Stimulated activated CD8-positive, alpha-beta memory T cell treated with anti-CD3 and anti-CD28 coated beads, Interleukin-7, amount 100 ng/mL, for 4 hours (primary cell): ENCODE results near the gene ASMTL.
"Not testable (repeated sequence)": the region's sequence is repeated elsewhere in the genome, so short reads cannot be mapped to it uniquely, and the experiment has no call there.

ENCODE experiments used
- DNase-seq, 2 donors: peaks; one replicate each; pipeline ENCODE4 v3.0.0-alpha.2; 2020; ENCODE audit warnings: low read depth in 2 of 2

Gene ASMTL

DNA sequence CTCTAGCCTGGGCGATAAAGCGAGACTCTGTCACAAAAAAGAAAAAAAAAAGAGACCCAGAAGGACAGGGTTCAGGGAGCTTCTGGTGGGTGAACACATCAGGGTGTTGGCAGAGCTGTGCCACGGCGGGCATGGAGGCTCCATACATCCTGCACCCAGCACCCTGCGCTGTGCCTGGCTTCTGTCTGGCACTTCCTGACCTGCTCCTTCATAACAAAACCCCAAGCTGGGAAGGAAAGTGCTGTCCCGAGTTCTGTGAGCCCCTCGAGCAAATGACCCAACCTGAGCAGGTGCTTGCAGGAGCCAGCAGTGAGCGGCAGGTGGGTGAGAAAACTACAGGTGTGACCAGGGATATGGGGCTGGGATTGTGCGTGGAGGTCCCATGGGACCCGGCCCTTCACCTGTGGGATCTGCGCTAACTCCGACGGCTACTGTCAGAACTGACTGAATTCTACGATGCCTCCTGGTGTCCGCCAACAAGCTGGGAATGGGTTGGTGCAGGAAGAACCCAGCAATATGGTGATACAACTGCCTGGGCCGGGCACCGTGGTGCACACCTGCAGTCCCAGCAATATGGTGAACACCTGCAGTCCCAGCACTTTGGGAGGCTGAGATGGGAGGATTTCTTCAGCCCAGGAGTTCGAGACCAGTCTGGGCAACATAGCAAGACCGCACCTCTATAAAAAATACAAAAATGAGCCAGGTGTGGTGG lies 18.9 kb downstream of the ASMTL start:
- DNase-seq = no peak

DNA sequence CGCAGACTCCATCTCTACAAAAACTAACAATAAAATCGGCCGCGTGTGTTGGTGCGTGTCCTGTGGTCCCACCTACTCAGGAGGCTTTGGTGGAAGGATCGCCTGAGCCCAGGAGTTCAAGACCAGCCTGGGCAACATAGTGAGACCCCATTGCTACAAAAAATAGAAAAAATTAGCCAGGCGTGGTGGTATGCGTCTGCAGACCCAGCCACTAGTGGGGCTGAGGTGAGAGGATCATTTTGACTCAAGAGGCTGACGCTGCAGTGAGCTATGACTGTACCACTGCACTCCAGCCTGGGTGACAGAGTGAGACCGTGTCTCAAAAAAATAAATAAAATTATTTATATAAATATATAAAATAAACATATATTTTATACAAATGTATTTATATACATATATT lies 22.3 kb downstream of the ASMTL start:
- DNase-seq = no peak

DNA sequence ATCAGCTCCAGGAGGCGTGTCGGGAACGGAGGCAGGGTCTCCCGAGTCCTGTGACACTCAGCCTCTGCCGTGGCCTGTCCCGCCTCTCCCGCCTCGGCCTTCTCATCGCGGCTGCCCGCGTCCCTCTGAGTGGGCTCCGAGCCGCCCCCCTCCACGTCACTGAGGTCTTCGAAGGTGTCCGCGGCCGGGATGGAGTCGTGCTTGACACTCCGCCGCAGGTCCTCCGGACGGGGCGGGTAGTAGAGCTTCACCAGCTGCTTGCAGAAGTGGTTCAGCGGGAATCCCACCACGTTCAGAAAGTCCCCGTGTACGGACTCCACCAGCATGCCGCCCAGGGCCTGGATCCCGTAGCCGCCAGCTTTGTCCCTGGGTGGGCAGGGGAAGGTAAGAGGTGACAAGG lies 25.0 kb downstream of the ASMTL start:
- no peak for DNase-seq

DNA sequence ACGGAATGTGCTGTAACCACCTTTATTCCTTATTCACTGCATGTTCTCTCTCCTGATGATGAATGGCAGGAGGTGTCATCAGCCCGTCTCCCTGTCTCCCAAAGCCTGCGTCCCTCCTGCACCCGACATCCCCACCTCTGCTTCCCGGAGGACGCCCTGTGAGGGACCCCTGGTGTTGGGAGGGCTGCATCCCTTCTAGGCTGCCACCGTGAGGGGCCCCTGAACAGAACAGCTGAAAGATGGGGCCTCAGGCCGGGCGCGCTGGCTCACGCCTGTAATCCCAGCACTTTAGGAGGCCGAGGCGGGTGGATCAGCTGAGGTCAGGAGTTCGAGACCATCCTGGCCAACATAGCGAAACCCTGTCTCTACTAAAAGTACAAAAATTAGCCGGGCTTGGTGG lies 26.4 kb downstream of the ASMTL start:
- DNase-seq = not testable (repeated sequence)

DNA sequence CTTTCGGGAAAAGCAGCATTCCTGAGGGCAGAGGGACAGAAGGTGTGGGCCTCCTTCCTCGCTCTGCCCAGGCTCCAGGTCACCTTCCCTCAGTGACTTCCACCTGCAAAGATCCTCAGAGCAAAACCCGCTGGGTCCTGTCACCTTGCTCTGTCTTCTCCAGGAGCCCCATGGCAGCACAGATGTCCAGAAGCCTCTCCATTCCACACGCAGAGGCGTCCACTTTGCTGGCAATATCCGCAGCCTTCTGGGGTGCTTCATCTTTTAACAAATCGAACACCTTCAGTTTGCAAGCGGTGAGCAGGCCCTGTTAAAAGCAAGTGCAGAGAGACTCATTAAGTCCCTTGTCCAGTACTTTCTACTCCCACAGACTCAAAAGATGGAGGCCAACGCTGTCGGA lies 27.3 kb downstream of the ASMTL start:
- no peak for DNase-seq

DNA sequence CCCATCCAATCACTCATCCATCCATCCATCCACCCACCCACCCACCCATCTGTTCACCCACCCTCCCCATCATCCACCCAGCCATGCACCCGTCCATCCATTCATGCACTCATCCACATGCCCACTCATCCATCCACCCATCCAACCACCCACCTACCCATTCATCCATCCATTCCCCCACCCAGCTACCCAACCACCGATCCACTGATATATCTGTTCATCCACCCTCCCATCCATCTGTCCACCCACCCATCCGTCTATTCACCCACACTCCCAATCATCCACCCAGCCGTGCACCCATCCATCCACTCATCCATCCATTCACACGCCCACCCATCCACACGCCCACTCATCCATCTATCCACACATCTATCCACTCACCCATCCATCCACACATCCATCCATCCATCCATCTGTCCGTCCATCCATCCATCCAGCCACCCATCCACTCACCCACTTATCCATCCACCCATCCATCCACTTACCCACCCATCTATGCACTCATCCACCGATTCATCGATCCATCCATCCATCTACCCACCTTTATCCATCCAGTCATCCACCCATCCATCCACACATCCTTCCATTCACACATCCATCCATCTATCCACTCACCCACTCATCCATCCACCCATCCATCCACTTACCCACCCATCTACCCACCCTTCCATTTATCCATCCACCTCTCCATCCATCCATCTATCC lies 28.4 kb downstream of the ASMTL start:
- DNase-seq = no peak

GRCh38 chrX:1423215-1423614 lies 29.5 kb downstream of the ASMTL start:
- no peak for DNase-seq

DNA sequence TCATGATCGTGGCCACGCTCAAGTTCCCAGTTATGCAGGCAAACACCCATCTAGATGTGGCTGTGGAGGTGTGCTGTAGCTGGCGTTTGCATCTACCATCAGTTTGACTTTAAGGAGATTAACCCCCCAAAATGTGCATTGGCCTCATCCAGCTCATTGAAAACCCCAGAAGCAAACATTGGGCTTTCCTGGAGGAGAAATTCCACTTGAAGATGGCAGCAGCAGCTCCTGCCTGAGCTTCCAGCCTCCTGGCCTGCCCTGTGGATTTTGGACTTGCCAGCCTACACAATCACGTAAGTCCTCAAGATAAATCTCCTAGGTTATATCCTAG lies 30.6 kb downstream of the ASMTL start:
- DNase-seq = no peak

DNA sequence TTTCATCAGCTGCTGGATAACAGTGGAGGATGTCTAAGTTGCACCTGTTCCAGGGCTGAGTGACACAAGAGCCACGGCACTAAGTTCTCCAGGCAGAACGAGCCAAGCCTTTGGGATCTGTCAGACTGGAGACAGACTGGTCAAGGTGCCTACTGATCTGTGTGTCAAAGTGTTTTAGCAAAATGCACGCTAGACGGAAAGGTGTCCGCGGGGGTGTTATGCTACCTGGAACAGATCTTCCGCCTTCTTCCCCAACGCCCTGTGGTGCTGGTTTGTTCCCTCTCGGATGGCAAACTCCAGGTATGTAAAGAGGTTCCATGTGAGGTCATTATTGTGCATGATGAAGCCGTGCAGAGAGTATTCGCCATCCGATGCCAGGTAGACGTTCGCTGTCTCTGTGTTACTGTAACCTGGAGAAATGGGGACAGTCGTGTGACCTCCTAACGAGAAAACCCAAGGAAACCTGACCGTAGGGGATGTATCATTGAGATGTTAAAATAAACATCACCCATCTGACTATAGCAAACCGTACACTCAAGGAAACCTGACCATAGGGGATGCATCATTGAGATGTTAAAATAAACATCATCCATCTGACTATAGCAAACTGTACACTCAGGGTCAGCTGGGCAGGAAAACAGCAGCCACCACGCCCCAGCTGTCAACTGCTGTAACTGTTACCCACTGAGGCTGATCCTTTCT lies 31.1 kb downstream of the ASMTL start:
- DNase-seq = no peak

GRCh38 chrX:1420371-1420770 lies 32.3 kb downstream of the ASMTL start:
- DNase-seq = no peak

DNA sequence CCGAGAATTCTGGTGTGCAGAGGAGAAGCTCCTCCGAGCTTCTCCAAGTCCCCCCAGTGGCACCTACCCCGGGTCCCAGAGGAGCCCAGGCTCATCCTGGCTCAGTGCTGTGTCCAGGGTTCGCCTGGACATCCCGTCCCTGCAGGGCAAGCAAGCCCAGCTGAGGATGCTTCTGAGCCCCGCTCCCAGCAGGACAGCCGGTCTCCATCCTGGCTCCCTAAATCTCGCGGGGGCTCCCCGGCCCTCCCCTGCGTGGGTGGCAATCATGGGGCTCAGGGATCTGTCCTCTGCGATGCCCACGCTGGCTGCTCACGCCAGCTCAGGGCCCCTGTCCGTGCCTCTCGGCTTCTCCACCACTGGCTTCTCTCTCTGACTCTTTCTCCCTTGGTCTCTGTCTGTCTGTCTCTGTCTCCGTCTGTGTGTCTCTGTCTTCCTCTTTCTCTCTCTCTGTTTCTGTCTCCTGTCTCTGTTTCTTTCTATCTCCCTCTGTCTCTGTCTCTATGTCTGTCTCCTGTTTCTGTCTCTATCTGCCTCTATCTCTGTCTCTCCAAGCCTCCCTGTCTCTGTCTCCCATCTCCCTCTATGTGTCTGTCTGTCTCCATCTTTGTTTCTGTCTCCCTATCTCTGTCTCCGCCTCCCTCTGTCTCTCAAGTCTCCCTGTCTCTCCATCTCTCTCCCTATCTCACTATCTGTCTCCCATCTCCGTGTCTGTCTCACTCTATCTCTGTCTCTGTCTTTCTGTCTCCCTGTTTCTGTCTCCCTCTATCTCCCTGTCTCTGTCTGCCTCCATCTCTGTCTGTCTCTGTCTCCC lies 33.0 kb downstream of the ASMTL start:
- no peak for DNase-seq

DNA sequence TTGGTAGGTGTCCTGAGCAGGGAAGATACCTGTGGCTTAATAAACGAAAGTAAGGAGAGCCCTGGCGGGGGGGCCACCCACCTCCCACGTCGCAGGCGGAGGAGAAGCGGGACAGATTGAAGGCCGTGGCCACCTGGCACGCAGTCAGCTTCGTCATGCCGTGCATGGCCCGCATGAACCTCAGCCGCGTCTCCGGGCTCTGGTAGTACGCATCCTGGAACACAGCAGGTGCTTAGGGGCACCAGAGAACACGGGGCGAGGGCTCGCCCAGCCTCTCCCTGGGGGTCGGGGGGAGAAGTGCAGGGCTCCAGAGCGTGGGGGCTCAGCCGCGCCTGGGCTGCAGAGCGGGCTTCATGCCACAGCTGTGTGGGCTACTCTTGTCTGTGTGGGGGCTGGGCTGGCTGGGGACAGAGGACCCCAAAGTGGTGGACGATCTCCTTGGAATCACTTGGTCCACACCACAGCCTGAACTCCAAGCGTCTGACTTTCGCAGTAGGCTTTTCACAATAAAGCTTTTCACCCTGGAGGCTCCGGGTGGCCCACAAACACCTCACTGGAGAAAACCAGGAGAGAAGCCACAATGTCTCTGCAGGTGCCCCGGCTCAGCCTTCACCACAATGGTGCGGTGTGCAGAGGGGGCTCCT lies 33.7 kb downstream of the ASMTL start:
- DNase-seq = no peak

DNA sequence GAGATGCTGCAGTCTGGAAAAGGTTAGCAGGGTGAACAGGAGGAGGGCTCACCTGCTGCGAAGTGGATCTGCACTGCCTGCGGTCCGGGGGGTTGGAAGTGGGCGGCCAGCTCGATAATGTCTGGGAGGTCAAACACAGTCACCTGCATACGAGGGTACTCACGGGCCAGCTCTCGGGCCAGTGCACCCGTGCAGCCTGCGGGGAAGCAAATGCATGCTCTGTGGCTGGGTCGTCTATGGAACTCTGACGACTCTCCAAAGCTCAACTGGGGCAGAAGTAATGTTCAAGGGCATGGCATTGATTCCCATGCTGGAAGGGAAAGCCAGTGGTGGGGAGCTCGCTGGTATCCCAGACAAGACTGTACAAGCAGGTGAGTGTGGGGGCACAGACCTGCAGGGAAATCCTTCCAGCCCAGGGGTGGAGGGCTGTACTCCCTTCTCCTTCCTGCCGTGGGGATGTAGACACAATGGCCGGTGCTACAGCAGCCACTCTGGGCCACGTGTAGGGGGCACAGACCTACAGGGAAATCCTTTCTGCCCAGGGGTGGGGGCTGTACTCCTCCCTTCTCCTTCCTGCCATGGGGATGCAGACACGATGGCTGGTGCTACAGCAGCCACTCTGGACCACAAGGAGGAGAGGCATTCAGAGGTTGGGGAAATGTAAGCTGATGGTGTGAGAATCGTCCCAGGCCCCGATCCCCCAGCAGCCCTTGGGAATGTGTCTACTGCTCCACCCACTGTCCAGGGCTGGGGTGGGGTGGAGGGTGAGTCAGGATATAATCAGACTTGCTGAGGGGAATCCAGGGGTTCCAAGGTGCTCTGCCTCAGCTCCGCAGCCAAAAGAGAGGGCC lies 34.6 kb downstream of the ASMTL start:
- DNase-seq = no peak

- no peak for DNase-seq
Observed at GRCh38 chrX:1416965-1417760, 35.5 kb downstream of the ASMTL start.

GRCh38 chrX:1416327-1416784 lies 36.4 kb downstream of the ASMTL start:
- DNase-seq = no peak

GRCh38 chrX:1412551-1413161 lies 40.1 kb downstream of the ASMTL start:
- DNase-seq = no peak

DNA sequence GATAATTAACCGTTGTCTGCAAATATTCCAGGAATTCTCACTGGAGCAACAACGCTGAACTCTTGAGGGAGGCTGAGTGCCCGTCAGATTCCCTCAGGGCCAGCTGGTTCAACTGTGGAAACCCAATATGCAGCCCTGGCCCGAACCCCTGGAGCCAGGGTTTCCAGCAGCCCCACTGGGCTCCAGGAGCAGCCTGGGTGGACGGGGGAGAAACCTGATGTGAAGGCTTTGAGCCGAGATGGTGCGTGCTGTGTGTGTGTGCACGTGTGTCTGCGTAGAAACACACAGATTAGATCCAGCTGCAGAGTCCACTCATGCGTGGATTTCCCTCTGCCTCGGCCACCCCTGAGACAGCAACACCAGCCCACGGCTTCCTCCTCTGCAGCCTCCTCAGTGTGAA lies 41.4 kb downstream of the ASMTL start:
- no peak for DNase-seq

DNA sequence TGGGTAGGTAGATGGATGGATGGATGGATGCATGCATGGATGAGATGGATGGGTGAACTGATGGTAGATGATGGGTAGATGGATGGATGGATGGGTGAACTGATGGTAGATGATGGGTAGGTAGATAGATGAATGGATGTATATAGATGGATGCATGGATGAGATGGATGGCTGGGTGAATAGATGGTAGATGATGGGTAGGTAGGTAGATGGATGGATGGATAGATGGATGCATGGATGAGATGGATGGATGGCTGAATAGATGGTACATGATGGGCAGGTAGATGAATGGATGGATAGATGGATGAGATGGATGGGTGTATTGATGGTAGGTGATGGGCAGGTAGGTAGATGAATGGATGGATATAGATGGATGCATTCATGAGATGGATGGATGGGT lies 45.7 kb downstream of the ASMTL start:
- no peak for DNase-seq

DNA sequence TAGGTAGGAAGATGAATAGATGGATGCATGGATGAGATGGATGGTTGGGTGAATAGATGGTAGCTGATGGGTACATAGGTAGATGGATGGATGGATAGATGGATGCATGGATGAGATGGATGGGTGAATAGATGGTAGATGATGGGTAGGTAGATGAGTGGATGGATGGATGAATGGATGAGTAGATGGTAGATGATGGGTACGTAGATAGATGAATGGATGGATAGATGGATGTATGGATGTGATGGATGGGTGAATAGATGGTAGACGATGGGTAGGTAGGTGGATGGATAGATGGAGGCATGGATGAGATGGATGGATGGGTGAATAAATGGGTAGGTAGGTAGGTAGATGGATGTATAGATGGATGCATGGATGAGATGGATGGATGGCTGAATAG lies 46.9 kb downstream of the ASMTL start:
- DNase-seq = not testable (repeated sequence)
